ENCODE results near the gene CAP1.

CAP1 gene

GRCh38 chr1:40047276-40047675, 6.7 kb downstream of the CAP1 start:
- peaks cover 21% of the 10 kb centered on the region for H3K36me3 ChIP-seq (ENCODE audit: control insufficient read depth, insufficient read depth, low read length)

GRCh38 chr1:40047769-40048168, 7.2 kb downstream of the CAP1 start:
- no peak overlapping the region for H3K4me3 ChIP-seq (ENCODE audit: low read depth, low read length)
- no peak overlapping the region for H3K9ac ChIP-seq (ENCODE audit: low read depth, low read length)
- H3K27ac ChIP-seq (ENCODE audit: low read depth, low read length), result no peak overlapping the region
- peaks cover 16% of the 10 kb centered on the region for H3K36me3 ChIP-seq (ENCODE audit: control insufficient read depth, insufficient read depth, low read length)
- H3K27me3 ChIP-seq (ENCODE audit: control insufficient read depth, insufficient read depth, low read length), result no peaks in the 10 kb centered on the region
- no peaks in the 10 kb centered on the region for H3K9me3 ChIP-seq (ENCODE audit: control insufficient read depth, insufficient read depth, low read length)
- H3K4me1 ChIP-seq (ENCODE audit: control insufficient read depth, insufficient read depth, low read length), result no peaks in the 10 kb centered on the region

More at GRCh38 chr1:40047276-40047675, 6.7 kb downstream of the CAP1 start:
- H3K27ac ChIP-seq (ENCODE audit: low read depth, low read length), result no peak overlapping the region
- no peaks in the 10 kb centered on the region for H3K27me3 ChIP-seq (ENCODE audit: control insufficient read depth, insufficient read depth, low read length)
- H3K4me3 ChIP-seq (ENCODE audit: low read depth, low read length), result no peak overlapping the region
- H3K4me1 ChIP-seq (ENCODE audit: control insufficient read depth, insufficient read depth, low read length), result no peaks in the 10 kb centered on the region
- no peaks in the 10 kb centered on the region for H3K9me3 ChIP-seq (ENCODE audit: control insufficient read depth, insufficient read depth, low read length)
- no peak overlapping the region for H3K9ac ChIP-seq (ENCODE audit: low read depth, low read length)

- no peak overlapping the region for H3K9ac ChIP-seq (ENCODE audit: low read depth, low read length)
- no peaks in the 10 kb centered on the region for H3K27me3 ChIP-seq (ENCODE audit: control insufficient read depth, insufficient read depth, low read length)
- H3K4me1 ChIP-seq (ENCODE audit: control insufficient read depth, insufficient read depth, low read length), result no peaks in the 10 kb centered on the region
- H3K9me3 ChIP-seq (ENCODE audit: control insufficient read depth, insufficient read depth, low read length), result no peaks in the 10 kb centered on the region
- H3K4me3 ChIP-seq (ENCODE audit: low read depth, low read length), result no peak overlapping the region
- H3K36me3 ChIP-seq (ENCODE audit: control insufficient read depth, insufficient read depth, low read length), result peaks cover 20% of the 10 kb centered on the region
- no peak overlapping the region for H3K27ac ChIP-seq (ENCODE audit: low read depth, low read length)
Observed at GRCh38 chr1:40049725-40050124, 9.2 kb downstream of the CAP1 start.

- Histone ChIP-seq H3K4me3 (ENCODE audit: low read depth, low read length) (no peak overlapping the region), H3K27me3 (ENCODE audit: control insufficient read depth, insufficient read depth, low read length) (no peaks in the 10 kb centered on the region), H3K9me3 (ENCODE audit: control insufficient read depth, insufficient read depth, low read length) (no peaks in the 10 kb centered on the region), H3K27ac (ENCODE audit: low read depth, low read length) (no peak overlapping the region), H3K4me1 (ENCODE audit: control insufficient read depth, insufficient read depth, low read length) (0 out of 2 replicates have a peak, but pooled peaks cover 3% of the 10 kb centered on the region), H3K9ac (ENCODE audit: low read depth, low read length) (no peak overlapping the region), H3K36me3 (ENCODE audit: control insufficient read depth, insufficient read depth, low read length) (peaks cover 20% of the 10 kb centered on the region)
Observed at GRCh38 chr1:40050863-40051262, 10.3 kb downstream of the CAP1 start.

GRCh38 chr1:40053138-40053887, 12.8 kb downstream of the CAP1 start:
- H3K9me3 ChIP-seq (ENCODE audit: control insufficient read depth, insufficient read depth, low read length), result no peaks in the 10 kb centered on the region
- H3K27me3 ChIP-seq (ENCODE audit: control insufficient read depth, insufficient read depth, low read length), result no peaks in the 10 kb centered on the region
- H3K9ac ChIP-seq (ENCODE audit: low read depth, low read length), result no peak overlapping the region
- no peak overlapping the region for H3K27ac ChIP-seq (ENCODE audit: low read depth, low read length)
- no peak overlapping the region for H3K4me3 ChIP-seq (ENCODE audit: low read depth, low read length)
- H3K36me3 ChIP-seq (ENCODE audit: control insufficient read depth, insufficient read depth, low read length), result peaks cover 17% of the 10 kb centered on the region
- H3K4me1 ChIP-seq (ENCODE audit: control insufficient read depth, insufficient read depth, low read length), result peaks cover 5% of the 10 kb centered on the region; the same call in 1 of the 2 replicates

- Histone ChIP-seq H3K36me3 (ENCODE audit: control insufficient read depth, insufficient read depth, low read length) (peaks cover 29% of the 10 kb centered on the region), H3K4me3 (ENCODE audit: low read depth, low read length) (no peak overlapping the region), H3K9ac (ENCODE audit: low read depth, low read length) (no peak overlapping the region), H3K27me3 (ENCODE audit: control insufficient read depth, insufficient read depth, low read length) (no peaks in the 10 kb centered on the region), H3K4me1 (ENCODE audit: control insufficient read depth, insufficient read depth, low read length) (peaks cover 22% of the 10 kb centered on the region), H3K9me3 (ENCODE audit: control insufficient read depth, insufficient read depth, low read length) (no peaks in the 10 kb centered on the region), H3K27ac (ENCODE audit: low read depth, low read length) (no peak overlapping the region)
Observed at GRCh38 chr1:40056519-40057309, 16.2 kb downstream of the CAP1 start.

GRCh38 chr1:40057310-40058030, 16.9 kb downstream of the CAP1 start:
- Histone ChIP-seq H3K9ac (ENCODE audit: low read depth, low read length) (no peak overlapping the region), H3K9me3 (ENCODE audit: control insufficient read depth, insufficient read depth, low read length) (no peaks in the 10 kb centered on the region), H3K36me3 (ENCODE audit: control insufficient read depth, insufficient read depth, low read length) (peaks cover 36% of the 10 kb centered on the region), H3K4me1 (ENCODE audit: control insufficient read depth, insufficient read depth, low read length) (peaks cover 22% of the 10 kb centered on the region), H3K4me3 (ENCODE audit: low read depth, low read length) (no peak overlapping the region), H3K27ac (ENCODE audit: low read depth, low read length) (no peak overlapping the region), H3K27me3 (ENCODE audit: control insufficient read depth, insufficient read depth, low read length) (no peaks in the 10 kb centered on the region)

- Histone ChIP-seq H3K9me3 (ENCODE audit: control insufficient read depth, insufficient read depth, low read length) (no peaks in the 10 kb centered on the region), H3K36me3 (ENCODE audit: control insufficient read depth, insufficient read depth, low read length) (peaks cover 42% of the 10 kb centered on the region), H3K27me3 (ENCODE audit: control insufficient read depth, insufficient read depth, low read length) (no peaks in the 10 kb centered on the region), H3K4me1 (ENCODE audit: control insufficient read depth, insufficient read depth, low read length) (peaks cover 22% of the 10 kb centered on the region), H3K27ac (ENCODE audit: low read depth, low read length) (no peak overlapping the region), H3K9ac (ENCODE audit: low read depth, low read length) (no peak overlapping the region), H3K4me3 (ENCODE audit: low read depth, low read length) (no peak overlapping the region)
Observed at GRCh38 chr1:40058097-40058452, 17.5 kb downstream of the CAP1 start.

GRCh38 chr1:40058453-40059337, 18.2 kb downstream of the CAP1 start:
- Histone ChIP-seq H3K36me3 (ENCODE audit: control insufficient read depth, insufficient read depth, low read length) (peaks cover 46% of the 10 kb centered on the region), H3K9ac (ENCODE audit: low read depth, low read length) (no peak overlapping the region), H3K27me3 (ENCODE audit: control insufficient read depth, insufficient read depth, low read length) (no peaks in the 10 kb centered on the region), H3K4me3 (ENCODE audit: low read depth, low read length) (peak overlapping the region; percentile 38; the same call in 1 of the 2 replicates), H3K4me1 (ENCODE audit: control insufficient read depth, insufficient read depth, low read length) (peaks cover 22% of the 10 kb centered on the region), H3K27ac (ENCODE audit: low read depth, low read length) (peak overlapping the region; percentile 84), H3K9me3 (ENCODE audit: control insufficient read depth, insufficient read depth, low read length) (no peaks in the 10 kb centered on the region)

- Histone ChIP-seq H3K36me3 (ENCODE audit: control insufficient read depth, insufficient read depth, low read length) (peaks cover 51% of the 10 kb centered on the region), H3K27me3 (ENCODE audit: control insufficient read depth, insufficient read depth, low read length) (no peaks in the 10 kb centered on the region), H3K9ac (ENCODE audit: low read depth, low read length) (no peak overlapping the region), H3K9me3 (ENCODE audit: control insufficient read depth, insufficient read depth, low read length) (no peaks in the 10 kb centered on the region), H3K4me3 (ENCODE audit: low read depth, low read length) (no peak overlapping the region), H3K4me1 (ENCODE audit: control insufficient read depth, insufficient read depth, low read length) (peaks cover 22% of the 10 kb centered on the region), H3K27ac (ENCODE audit: low read depth, low read length) (peak overlapping the region; percentile 82)
Observed at GRCh38 chr1:40059338-40059959, 18.9 kb downstream of the CAP1 start.
